GM19395 (cell line): ENCODE measurements around the gene CYGB.

Source experiments
- ATAC-seq: cut with Tn5 transposase; IDR thresholded peaks from one replicate; pipeline ENCODE4 v1.9.1; 2021; ENCODE audit warnings: mild to moderate bottlenecking, moderate library complexity; ENCODE audit not compliant: unreplicated experiment

Gene CYGB

DNA sequence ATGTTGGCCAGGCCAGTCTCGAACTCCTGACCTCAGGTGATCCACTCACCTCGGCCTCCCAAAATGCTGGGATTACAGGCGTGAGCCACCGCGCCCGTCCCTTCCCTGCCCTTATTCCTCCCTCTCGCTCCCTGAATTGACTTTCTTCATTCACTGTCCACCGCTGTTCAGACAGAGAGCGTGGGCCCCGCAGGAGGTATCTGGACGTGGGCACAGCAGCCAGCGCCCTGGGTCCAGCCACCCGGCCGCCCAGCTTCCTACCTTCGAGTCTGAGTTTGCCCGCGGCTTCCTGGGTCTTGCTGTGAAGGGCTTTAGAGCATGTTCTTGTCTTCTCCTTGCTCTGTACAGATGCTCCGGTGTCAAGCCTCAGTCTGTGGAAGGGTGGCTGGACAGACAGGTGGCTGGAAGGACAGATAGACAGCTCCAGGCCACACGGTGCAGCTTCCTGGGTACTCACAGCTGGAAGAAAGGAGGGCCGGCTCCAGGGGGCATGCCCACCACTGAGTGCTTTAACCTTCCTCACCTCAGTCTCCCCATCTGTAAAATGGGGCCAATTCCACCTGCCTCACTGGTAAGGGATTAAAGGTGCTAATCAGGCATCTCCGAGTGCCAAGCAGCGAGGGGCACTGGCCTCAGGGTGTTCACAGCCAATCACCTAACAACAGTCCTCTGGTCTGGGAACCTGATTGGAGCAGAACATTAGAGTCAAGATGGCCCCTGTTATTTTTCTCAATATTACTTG lies 49.9 kb downstream of the CYGB start:
- no peak for ATAC-seq

DNA sequence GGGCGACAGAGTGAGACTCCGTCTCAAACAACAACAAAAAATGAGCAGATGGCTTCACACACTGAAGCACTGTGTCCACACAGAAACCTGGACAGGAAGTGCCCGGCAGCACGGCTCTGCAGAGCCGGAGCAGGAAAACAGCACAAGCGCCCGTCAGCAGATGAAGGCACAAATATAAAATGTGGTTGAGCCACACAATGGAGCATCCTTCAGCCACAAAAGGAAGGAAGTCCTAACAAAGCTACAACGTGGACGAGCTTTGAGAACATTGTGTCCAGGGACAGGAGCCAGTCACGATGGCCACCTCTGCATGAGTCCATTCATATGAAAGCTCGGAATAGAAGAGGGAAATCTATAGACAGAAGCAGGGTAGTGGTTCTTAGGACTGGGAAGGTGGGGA lies 51.9 kb downstream of the CYGB start:
- ATAC-seq, result no peak

DNA sequence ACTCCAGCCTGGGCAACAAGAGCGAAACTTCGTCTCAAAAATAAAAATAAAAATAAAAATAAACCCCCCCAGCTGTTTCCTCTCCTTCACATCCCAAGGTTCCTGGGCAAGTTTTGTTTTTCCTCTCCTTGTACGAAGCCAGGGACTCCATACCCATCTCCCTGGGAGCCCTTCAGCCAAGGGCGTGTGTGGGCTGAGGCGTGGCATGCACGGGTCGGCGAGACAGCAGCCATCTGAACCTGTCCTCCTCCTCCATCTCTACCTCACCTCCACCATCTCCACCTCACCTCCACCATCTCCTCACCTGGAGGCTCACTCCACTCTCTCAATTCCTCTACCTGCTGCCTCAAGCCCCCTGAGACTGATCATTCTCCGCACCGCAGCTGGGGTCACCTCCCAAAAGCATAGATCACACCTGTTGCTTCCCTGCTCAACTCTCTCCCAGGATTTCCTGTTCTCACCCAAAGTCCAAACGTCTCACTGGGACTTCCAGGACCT lies 53.2 kb downstream of the CYGB start:
- ATAC-seq, result no peak

- ATAC-seq, result peak; percentile 74
These were observed 56.3 kb downstream of the CYGB start for GRCh38 chr17:76481071-76481655.

DNA sequence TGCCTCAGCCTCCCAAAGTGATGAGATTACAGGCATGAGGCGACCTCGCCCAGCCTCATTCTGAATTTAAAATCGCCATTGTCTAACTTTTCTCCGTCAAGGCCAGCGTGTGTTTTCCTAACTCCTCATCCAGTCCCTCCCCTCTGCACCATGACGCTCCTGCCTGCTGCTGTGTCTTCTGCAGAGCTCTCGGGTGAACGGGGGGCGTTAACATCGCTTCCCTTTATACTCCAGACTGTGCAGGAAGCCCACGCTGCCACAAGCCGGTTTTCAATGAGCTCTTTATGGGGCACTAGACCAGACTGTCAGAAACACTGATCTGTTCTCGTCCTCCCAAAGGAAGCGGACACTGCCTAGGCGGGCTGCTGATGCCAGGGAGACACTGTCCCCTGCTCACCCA lies 56.9 kb downstream of the CYGB start:
- peak; percentile 11 for ATAC-seq

GRCh38 chr17:76479515-76480060 lies 57.9 kb downstream of the CYGB start:
- no peak for ATAC-seq

DNA sequence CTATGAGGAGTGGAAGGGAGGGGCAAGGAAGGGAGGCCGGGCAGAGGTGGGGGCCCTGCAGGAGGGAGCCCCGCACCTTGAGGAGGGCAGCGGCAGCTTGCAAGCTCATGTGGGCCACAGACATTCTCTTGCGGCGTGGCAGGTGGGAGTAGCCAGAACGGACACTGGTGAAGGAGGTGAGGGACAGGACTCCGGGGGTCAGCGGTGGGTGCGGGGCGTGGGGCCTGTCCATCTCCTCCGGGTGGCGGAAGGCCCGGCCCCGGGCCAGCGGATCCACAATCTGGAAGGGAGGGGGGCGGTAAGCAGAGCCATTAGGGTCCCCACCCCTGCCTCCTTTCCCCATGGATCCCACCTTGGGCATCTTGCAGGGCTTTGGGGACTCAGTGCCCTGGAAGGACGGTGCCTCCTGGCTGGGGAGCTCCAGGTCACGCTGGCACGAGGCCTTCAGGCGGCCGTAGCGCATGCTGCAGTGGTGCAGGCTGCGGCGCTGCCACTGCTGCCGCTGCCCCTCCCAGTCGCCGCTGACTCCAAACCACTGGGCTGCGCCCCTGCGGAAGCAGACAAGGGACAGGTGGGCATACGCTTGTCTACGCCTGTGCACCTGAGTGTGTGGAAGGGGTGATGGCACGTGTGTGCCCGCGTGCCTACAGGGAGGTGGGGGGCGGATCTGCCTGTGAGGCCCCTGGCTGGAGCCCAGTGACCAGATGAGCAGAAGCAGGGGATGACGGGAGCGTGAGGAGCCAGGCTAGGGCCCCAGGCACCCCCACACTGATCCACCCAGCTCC lies 58.6 kb downstream of the CYGB start:
- ATAC-seq, result no peak

- ATAC-seq, result no peak
These were observed 59.4 kb downstream of the CYGB start for GRCh38 chr17:76478097-76478496.

- ATAC-seq, result no peak
These were observed 59.9 kb downstream of the CYGB start for GRCh38 chr17:76477576-76477975.
